Endothelial cell of umbilical vein (primary cell): Measurements from ENCODE around the gene SAMD11. TPM values are rescaled to one million over a fixed set of nuclear protein-coding genes. Genes with fewer than 3 reads are reported as not detected.

Experiments
- BruUV-seq: library from RNA; stranded (reverse); fragments of 400-500 nt; replicated peaks from 2 replicates; lab custom pipeline; 2021; lab: Mats Ljungman, UMichigan
- CTCF ChIA-PET: fragments of 300-600, 350-600 bp; sonication (Branson Sonifier 250); formaldehyde crosslinking; loops from one replicate; lab custom pipeline; 2021; ENCODE audit warnings: antibody characterized with exemption, inconsistent platforms; lab: Charles Lee
- POLR2A ChIA-PET: fragments of 300-600, 350-600 bp; sonication (Branson Sonifier 250); formaldehyde crosslinking; loops from one replicate; lab custom pipeline; 2021; ENCODE audit warnings: antibody characterized with exemption, inconsistent platforms; lab: Charles Lee
- DNase-seq: peaks from one replicate; pipeline ENCODE4 v3.0.0-alpha.2; 2011; ENCODE audit warnings: low read depth, low spot score
- FAIRE-seq: peaks from 2 replicates; lab custom pipeline; 2011; peaks lifted over from hg19 to GRCh38; lab: Jason Lieb, UNC
- H2AFZ ChIP-seq: 2 replicates; pipeline ENCODE4 v1.6.0; 2012; ENCODE audit warnings: low read depth, low read length, control low read depth, inconsistent platforms
- H3K27ac ChIP-seq: 2 replicates; pipeline ENCODE4 v1.5.1; 2011; ENCODE audit warnings: low read depth, mild to moderate bottlenecking, control low read depth, low read length, moderate library complexity; ENCODE audit not compliant: insufficient read depth
- H3K27me3 ChIP-seq, 2 experiments: 2 replicates each; pipeline versions ENCODE4 v1.6.0 to v1.6.1; 2011; ENCODE audit warnings: low read length in 2 of 2, mixed read lengths in 1 of 2; ENCODE audit not compliant: control insufficient read depth in 2 of 2, insufficient read depth in 2 of 2
- H3K36me3 ChIP-seq, 2 experiments: 2 replicates in 1 of 2; 3 replicates in 1 of 2; pipeline ENCODE4 v1.5.1; 2011; ENCODE audit warnings: low read length in 2 of 2, mild to moderate bottlenecking in 1 of 2, moderate library complexity in 1 of 2; ENCODE audit not compliant: control insufficient read depth in 2 of 2, insufficient read depth in 2 of 2; ENCODE audit errors: extremely low read depth in 1 of 2
- H3K4me1 ChIP-seq: 3 replicates; pipeline ENCODE4 v1.5.1; 2011; ENCODE audit warnings: mild to moderate bottlenecking, low read length; ENCODE audit not compliant: control insufficient read depth, insufficient read depth; ENCODE audit errors: extremely low read depth
- H3K4me2 ChIP-seq: 2 replicates; pipeline ENCODE4 v1.6.1; 2011; ENCODE audit warnings: low read length, control low read depth, mixed read lengths; ENCODE audit not compliant: insufficient read depth
- H3K4me3 ChIP-seq, 3 experiments: fragments of 200-600 bp in 1 of 3; sonication (generic), shearing (Covaris generic) in 1 of 3; replicated peaks in 1 of 3; 2 replicates each; pipeline ENCODE4 v1.5.1; 2011 to 2016; ENCODE audit warnings: control low read depth in 3 of 3, low read length in 3 of 3, mild to moderate bottlenecking in 2 of 3, inconsistent platforms in 1 of 3, low read depth in 1 of 3, moderate library complexity in 1 of 3; ENCODE audit not compliant: insufficient read depth in 1 of 3
- H3K79me2 ChIP-seq: 2 replicates; pipeline ENCODE4 v1.6.0; 2012; ENCODE audit warnings: low read length, inconsistent platforms; ENCODE audit not compliant: control insufficient read depth, insufficient read depth
- H3K9ac ChIP-seq: replicated peaks from 2 replicates; pipeline ENCODE3; 2011; ENCODE audit warnings: low read length, control low read depth; ENCODE audit not compliant: insufficient read depth; ENCODE audit errors: extremely low read depth
- H3K9me1 ChIP-seq: replicated peaks from 3 replicates; pipeline ENCODE4 v1.6.0; 2011; ENCODE audit warnings: mild to moderate bottlenecking, low read length; ENCODE audit not compliant: control insufficient read depth, insufficient read depth; ENCODE audit errors: extremely low read depth
- H3K9me3 ChIP-seq: replicated peaks from 2 replicates; pipeline ENCODE4 v1.5.1; 2012; ENCODE audit warnings: low read length, inconsistent platforms; ENCODE audit not compliant: control insufficient read depth, insufficient read depth
- H4K20me1 ChIP-seq: replicated peaks from 2 replicates; pipeline ENCODE3; 2011; ENCODE audit warnings: mild to moderate bottlenecking, low read length; ENCODE audit not compliant: control insufficient read depth, insufficient read depth; ENCODE audit errors: extremely low read depth
- CTCF ChIP-seq, 2 donors: IDR thresholded peaks; 1 replicate in 1 of 2; 2 replicates in 1 of 2; pipeline ENCODE4 v1.5.1; 2011; ENCODE audit warnings: low read length in 2 of 2, mild to moderate bottlenecking in 2 of 2, moderate library complexity in 2 of 2, control low read depth in 1 of 2, inconsistent platforms in 1 of 2, low read depth in 1 of 2; ENCODE audit not compliant: insufficient read depth in 1 of 2; ENCODE audit errors: extremely low read depth in 1 of 2
- EZH2 ChIP-seq: IDR thresholded peaks from 2 replicates; pipeline ENCODE4 v1.6.1; 2012; ENCODE audit warnings: borderline replicate concordance, low read depth, mild to moderate bottlenecking, moderate library complexity, low read length, inconsistent platforms; ENCODE audit not compliant: severe bottlenecking
- FOS ChIP-seq: IDR thresholded peaks from 2 replicates; pipeline ENCODE4 v1.6.1; 2011; ENCODE audit warnings: mild to moderate bottlenecking, low read length, moderate library complexity, borderline replicate concordance; ENCODE audit not compliant: insufficient read depth
- GATA2 ChIP-seq: IDR thresholded peaks from 2 replicates; pipeline ENCODE4 v1.7.0; 2011; ENCODE audit warnings: low read depth, mild to moderate bottlenecking, moderate library complexity, mixed read lengths, low read length; ENCODE audit not compliant: insufficient read length, insufficient read depth
- JUN ChIP-seq: IDR thresholded peaks from 2 replicates; pipeline ENCODE4 v1.6.1; 2011; ENCODE audit warnings: borderline replicate concordance, low read depth; ENCODE audit not compliant: insufficient read length, insufficient read depth
- MYC ChIP-seq: IDR thresholded peaks from one replicate; pipeline ENCODE4 v1.6.1; 2011; ENCODE audit warnings: mild to moderate bottlenecking, low read depth, low read length
- POLR2A ChIP-seq: IDR thresholded peaks from 2 replicates; pipeline ENCODE4 v1.6.1; 2012; ENCODE audit warnings: low read depth, mild to moderate bottlenecking, control low read depth, low read length
- POLR2AphosphoS5 ChIP-seq: IDR thresholded peaks from 2 replicates; pipeline ENCODE4 v1.6.1; 2012; ENCODE audit warnings: low read depth, mild to moderate bottlenecking, control low read depth, low read length, moderate library complexity; ENCODE audit not compliant: insufficient read depth
- dilution Hi-C: fragments of 300-500 bp; cut with MboI; formaldehyde crosslinking; loops from one replicate; pipeline ENCODE4 v1.15.0; 2019; ENCODE audit warnings: low sequenced_read_pairs; ENCODE audit not compliant: extremely low pct_ligation_motif_present
- intact Hi-C: fragments of 100-400 bp; cut with micrococcal nuclease; formaldehyde crosslinking; loops from one replicate; pipeline ENCODE4 v1.10.0; 2022
- polyA plus RNA-seq, 4 experiments: library from polyadenylated mRNA; depleted of rRNA in 3 of 4; stranded (reverse) in 3 of 4; unstranded in 1 of 4; fragments of >200 nt; gene quantifications; 2 replicates each; pipeline versions ENCODE4 v1.2.1 to v1.2.3, GENCODE V29; 2011 to 2012; ENCODE audit warnings: missing spikeins in 1 of 4
- total RNA-seq: library from RNA; stranded (reverse); gene quantifications from 2 replicates; pipeline ENCODE4 v1.2.3, GENCODE V29; 2021
- TF ChIP-seq, protein P1 (sequence below): IDR thresholded peaks from 2 replicates; pipeline ENCODE4 v1.6.1; 2011; ENCODE audit not compliant: insufficient read depth, insufficient read length

The SAMD11 gene
- total and polyA plus RNA-seq, 2 donors (not counting 3 experiments of a cell fraction or from before 2014, with no cell fraction given), result not detected

GRCh38 chr1:939511-940106, 15.9 kb downstream of the SAMD11 start:
- DNase-seq (no peak), FAIRE-seq (no peak)
- peaks cover 18 to 42% of the 10 kb centered on the region in 2 experiments for H3K27me3 ChIP-seq
- no peak overlapping the region for H3K9ac ChIP-seq
- CTCF ChIA-PET, result interaction anchor here (0.6 to 3.0 kb wide), 5 partner anchors 10 to 503 kb away, joined by 3 to 13 read pairs (median 4); no protein-coding TSS in a partner anchor
- no peaks in the 10 kb centered on the region for H3K36me3 ChIP-seq
- dilution Hi-C loops (no loop called here), intact Hi-C loops (loop anchor here (2.0 kb wide), 1 partner anchor 21 kb away; the partner anchor contains the start of gene KLHL17)
- no peaks in the 10 kb centered on the region for H4K20me1 ChIP-seq
- no peaks in the 10 kb centered on the region for H3K9me3 ChIP-seq
- H3K4me3 ChIP-seq, result no peak overlapping the region
- H2AFZ ChIP-seq, result no peak overlapping the region
- H3K79me2 ChIP-seq, result no peaks in the 10 kb centered on the region
- H3K27ac ChIP-seq, result no peak overlapping the region
- no TSS peak for BruUV-seq
- POLR2A ChIA-PET, result no interaction called here
- H3K4me2 ChIP-seq, result no peak overlapping the region
- TF ChIP-seq POLR2A (no peak), POLR2AphosphoS5 (no peak), JUN (no peak), FOS (no peak), EZH2 (no peak), CTCF (IDR thresholded peaks at IDR 0.05; ENCODE audit: extremely low read depth in 1 of 2, insufficient read depth in 1 of 2, low read depth in 1 of 2, low read length in 2 of 2) (no peak), GATA2 (no peak), MYC (no peak)
- TF ChIP-seq, protein P1, sequence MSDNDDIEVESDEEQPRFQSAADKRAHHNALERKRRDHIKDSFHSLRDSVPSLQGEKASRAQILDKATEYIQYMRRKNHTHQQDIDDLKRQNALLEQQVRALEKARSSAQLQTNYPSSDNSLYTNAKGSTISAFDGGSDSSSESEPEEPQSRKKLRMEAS, result no peak
- H3K4me1 ChIP-seq, result peaks cover 12% of the 10 kb centered on the region
- no peaks in the 10 kb centered on the region for H3K9me1 ChIP-seq
